OCI-LY7 (cell line): ENCODE data around the gene EIF4A2. TPM values are rescaled to one million over a fixed set of nuclear protein-coding genes. Genes with fewer than 3 reads are reported as not detected.

Experiments
- BruUV-seq: library from RNA; stranded (reverse); fragments of 400-500 nt; replicated peaks from 2 replicates; lab custom pipeline; 2021; lab: Mats Ljungman, UMichigan
- CTCF ChIA-PET: fragments of 300-600 bp; sonication (Branson Sonifier 250); formaldehyde crosslinking; loops from one replicate; lab custom pipeline; 2022; ENCODE audit warnings: antibody characterized with exemption; ENCODE audit not compliant: unreplicated experiment; lab: Charles Lee
- POLR2A ChIA-PET: fragments of 300-600 bp; sonication (Branson Sonifier 250); formaldehyde crosslinking; loops from one replicate; lab custom pipeline; 2022; ENCODE audit warnings: antibody characterized with exemption; lab: Charles Lee
- DNase-seq: peaks from one replicate; pipeline ENCODE4 v3.0.0-alpha.2; 2015; ENCODE audit warnings: low spot score
- H2AFZ ChIP-seq: fragments of 200-600 bp; sonication (generic), shearing (Covaris generic); 2 replicates; pipeline ENCODE4 v1.6.1; 2014; ENCODE audit warnings: mild to moderate bottlenecking, antibody characterized with exemption, low read length, moderate library complexity
- H3K27ac ChIP-seq: fragments of 200-600 bp; sonication (generic); 2 replicates; pipeline ENCODE4 v1.5.1; 2014; ENCODE audit warnings: mixed run types, low read depth, mild to moderate bottlenecking, moderate library complexity, low read length, inconsistent platforms; ENCODE audit not compliant: poor library complexity, severe bottlenecking
- H3K36me3 ChIP-seq: fragments of 200-600 bp; sonication (generic); 2 replicates; pipeline ENCODE4 v1.6.1; 2014; ENCODE audit warnings: mild to moderate bottlenecking, antibody characterized with exemption, low read length, moderate library complexity, mixed read lengths; ENCODE audit not compliant: insufficient read depth
- H3K4me1 ChIP-seq: fragments of 200-600 bp; sonication (generic); 2 replicates; pipeline ENCODE4 v1.5.1; 2014; ENCODE audit warnings: mild to moderate bottlenecking, low read length; ENCODE audit not compliant: insufficient read depth, poor library complexity, severe bottlenecking
- H3K4me2 ChIP-seq: fragments of 200-600 bp; sonication (generic); 2 replicates; pipeline ENCODE4 v1.6.1; 2014; ENCODE audit warnings: mild to moderate bottlenecking, low read length
- H3K4me3 ChIP-seq: fragments of 200-600 bp; sonication (generic); 2 replicates; pipeline ENCODE4 v1.5.1; 2014; ENCODE audit warnings: mild to moderate bottlenecking, low read depth, low read length; ENCODE audit not compliant: poor library complexity, severe bottlenecking
- H3K79me2 ChIP-seq: fragments of 200-600 bp; sonication (generic); 2 replicates; pipeline ENCODE4 v1.6.1; 2016; ENCODE audit warnings: low read depth, mild to moderate bottlenecking, low read length, moderate library complexity, mixed read lengths; ENCODE audit not compliant: insufficient read depth
- H3K9me2 ChIP-seq: fragments of 200-600 bp; sonication (generic); 2 replicates; pipeline ENCODE4 v1.6.1; 2016; ENCODE audit warnings: mild to moderate bottlenecking, low read length, mixed read lengths; ENCODE audit not compliant: insufficient read depth
- H3K9me3 ChIP-seq: fragments of 200-600 bp; sonication (generic); 2 replicates; pipeline ENCODE4 v1.6.1; 2014; ENCODE audit warnings: mild to moderate bottlenecking, mixed run types, low read length, mixed read lengths
- H4K20me1 ChIP-seq: fragments of 200-600 bp; sonication (generic); 2 replicates; pipeline ENCODE4 v1.6.1; 2014; ENCODE audit warnings: mild to moderate bottlenecking, antibody characterized with exemption, low read length, moderate library complexity, mixed read lengths; ENCODE audit not compliant: insufficient read depth
- CTCF ChIP-seq: fragments of 200-600 bp; sonication (generic); conservative IDR thresholded peaks from 2 replicates; pipeline ENCODE4 v1.5.1; 2014; ENCODE audit warnings: mild to moderate bottlenecking, antibody characterized with exemption, low read length, moderate library complexity, mixed read lengths
- EZH2phosphoT487 ChIP-seq: fragments of 200-600 bp; sonication (generic); IDR thresholded peaks from 2 replicates; pipeline ENCODE4 v1.6.1; 2018; ENCODE audit warnings: low read depth, borderline replicate concordance, mild to moderate bottlenecking, mixed run types, antibody characterized with exemption, low read length, moderate library complexity, mixed read lengths
- intact Hi-C: fragments of 100-400 bp; cut with micrococcal nuclease; formaldehyde crosslinking; loops from one replicate; pipeline ENCODE4 v1.10.0; 2022; ENCODE audit not compliant: unreplicated experiment
- total RNA-seq, 2 experiments: library from RNA; depleted of rRNA in 1 of 2; stranded (reverse); fragments of >200 nt in 1 of 2; shearing (Covaris generic) in 1 of 2; gene quantifications; 2 replicates each; pipeline ENCODE4 v1.2.3, GENCODE V29; 2014 to 2022

EIF4A2 gene
- total RNA-seq, 2 experiments from 2014 or later = 437 to 506 TPM

- no TSS peak for BruUV-seq
- Histone ChIP-seq H4K20me1 (peaks cover 45% of the 10 kb centered on the region), H2AFZ (no peak overlapping the region), H3K4me1 (peaks cover 49% of the 10 kb centered on the region), H3K79me2 (peaks cover 70% of the 10 kb centered on the region), H3K4me2 (peak overlapping the region; percentile 98), H3K4me3 (peak overlapping the region; percentile 98), H3K9me2 (no peaks in the 10 kb centered on the region), H3K27ac (peak overlapping the region; percentile 99), H3K36me3 (peaks cover 85% of the 10 kb centered on the region), H3K9me3 (no peaks in the 10 kb centered on the region)
- intact Hi-C loops = loop anchor here (5.0 kb wide), 1 partner anchor 145 kb away; the partner anchor contains the start of gene ST6GAL1
- DNase-seq = peak; percentile 5
- ChIA-PET CTCF (no interaction called here), POLR2A (interaction anchor here (1.2 to 1.4 kb wide), 2 partner anchors 11 to 15 kb away, joined by 4 read pairs; no protein-coding TSS in a partner anchor)
- no peak for TF ChIP-seq EZH2phosphoT487
- no peak for TF ChIP-seq CTCF
Measured at GRCh38 chr3:186786922-186787321, 3.5 kb downstream of the EIF4A2 start.

GRCh38 chr3:186787642-186788481, 4.5 kb downstream of the EIF4A2 start:
- DNase-seq = peak; percentile 7
- H2AFZ ChIP-seq = no peak overlapping the region
- no peaks in the 10 kb centered on the region for H3K9me3 ChIP-seq
- H3K4me1 ChIP-seq = peaks cover 42% of the 10 kb centered on the region
- peak overlapping the region; percentile 99 for H3K27ac ChIP-seq
- peaks cover 45% of the 10 kb centered on the region for H4K20me1 ChIP-seq
- peak overlapping the region; percentile 98 for H3K4me2 ChIP-seq
- POLR2A ChIA-PET = interaction anchor here (1.2 to 1.4 kb wide), 2 partner anchors 10 to 16 kb away, joined by 4 read pairs; no protein-coding TSS in a partner anchor
- no peaks in the 10 kb centered on the region for H3K9me2 ChIP-seq
- peaks cover 60% of the 10 kb centered on the region for H3K79me2 ChIP-seq
- no TSS peak for BruUV-seq
- TF ChIP-seq EZH2phosphoT487 (no peak), CTCF (no peak)
- CTCF ChIA-PET = no interaction called here
- peak overlapping the region; percentile 98 for H3K4me3 ChIP-seq
- H3K36me3 ChIP-seq = peaks cover 95% of the 10 kb centered on the region
- intact Hi-C loops = loop anchor here (5.0 kb wide), 1 partner anchor 144 kb away; the partner anchor contains the start of gene ST6GAL1
